Measurements from ENCODE around the gene RBFOX2. TPM values are rescaled to one million over a fixed set of nuclear protein-coding genes. Genes with fewer than 3 reads are reported as not detected.

RBFOX2 gene
- total and polyA plus RNA-seq, 2 of the 13 experiments (the other 11 are each of a cell fraction or from before 2014, with no cell fraction given): 37.3 to 40.4 TPM

- TF ChIP-seq FOXA1 (IDR thresholded peaks at IDR 0.05): no peak
- TF ChIP-seq FOXA1 (CRISPR knock-in tag; IDR thresholded peaks at IDR 0.05): no peak
- TF ChIP-seq ZNF720 (CRISPR knock-in tag; IDR thresholded peaks at IDR 0.05): no peak
- TF ChIP-seq TMF1 (CRISPR knock-in tag; IDR thresholded peaks at IDR 0.05; ENCODE audit: low read depth): no peak
- TF ChIP-seq HNF4A (CRISPR knock-in tag; IDR thresholded peaks at IDR 0.05): peak; percentile 62
- peak; percentile 36 for TF ChIP-seq SKI (IDR thresholded peaks at IDR 0.05; ENCODE audit: partially characterized antibody)
- TF ChIP-seq, protein P1, sequence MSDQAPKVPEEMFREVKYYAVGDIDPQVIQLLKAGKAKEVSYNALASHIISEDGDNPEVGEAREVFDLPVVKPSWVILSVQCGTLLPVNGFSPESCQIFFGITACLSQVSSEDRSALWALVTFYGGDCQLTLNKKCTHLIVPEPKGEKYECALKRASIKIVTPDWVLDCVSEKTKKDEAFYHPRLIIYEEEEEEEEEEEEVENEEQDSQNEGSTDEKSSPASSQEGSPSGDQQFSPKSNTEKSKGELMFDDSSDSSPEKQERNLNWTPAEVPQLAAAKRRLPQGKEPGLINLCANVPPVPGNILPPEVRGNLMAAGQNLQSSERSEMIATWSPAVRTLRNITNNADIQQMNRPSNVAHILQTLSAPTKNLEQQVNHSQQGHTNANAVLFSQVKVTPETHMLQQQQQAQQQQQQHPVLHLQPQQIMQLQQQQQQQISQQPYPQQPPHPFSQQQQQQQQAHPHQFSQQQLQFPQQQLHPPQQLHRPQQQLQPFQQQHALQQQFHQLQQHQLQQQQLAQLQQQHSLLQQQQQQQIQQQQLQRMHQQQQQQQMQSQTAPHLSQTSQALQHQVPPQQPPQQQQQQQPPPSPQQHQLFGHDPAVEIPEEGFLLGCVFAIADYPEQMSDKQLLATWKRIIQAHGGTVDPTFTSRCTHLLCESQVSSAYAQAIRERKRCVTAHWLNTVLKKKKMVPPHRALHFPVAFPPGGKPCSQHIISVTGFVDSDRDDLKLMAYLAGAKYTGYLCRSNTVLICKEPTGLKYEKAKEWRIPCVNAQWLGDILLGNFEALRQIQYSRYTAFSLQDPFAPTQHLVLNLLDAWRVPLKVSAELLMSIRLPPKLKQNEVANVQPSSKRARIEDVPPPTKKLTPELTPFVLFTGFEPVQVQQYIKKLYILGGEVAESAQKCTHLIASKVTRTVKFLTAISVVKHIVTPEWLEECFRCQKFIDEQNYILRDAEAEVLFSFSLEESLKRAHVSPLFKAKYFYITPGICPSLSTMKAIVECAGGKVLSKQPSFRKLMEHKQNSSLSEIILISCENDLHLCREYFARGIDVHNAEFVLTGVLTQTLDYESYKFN (CRISPR knock-in tag; conservative IDR thresholded peaks at IDR 0.05): peak; percentile 35; the same call in 1 of the 2 replicates
- no peak for TF ChIP-seq IRF1 (CRISPR knock-in tag; IDR thresholded peaks at IDR 0.05; ENCODE audit: low read depth)
- peak; percentile 46; the same call in 1 of the 2 replicates for TF ChIP-seq ONECUT2 (CRISPR knock-in tag; IDR thresholded peaks at IDR 0.05)
- no peak for TF ChIP-seq ZNF136 (CRISPR knock-in tag; IDR thresholded peaks at IDR 0.05; ENCODE audit: low read depth)
- no peak for TF ChIP-seq NR1H2 (CRISPR knock-in tag; IDR thresholded peaks at IDR 0.05; ENCODE audit: borderline replicate concordance, low read depth)
Observed at GRCh38 chr22:35988030-35988429, 40.6 kb downstream of the RBFOX2 start (continued).
